ENCODE measurements around the gene MXD3. TPM values are rescaled to one million over a fixed set of nuclear protein-coding genes. Genes with fewer than 3 reads are reported as not detected.
A peak's percentile ranks its signal among the peaks of the same experiment; 100 is the strongest.

The MXD3 gene
- total and polyA plus RNA-seq, 4 donors, result 7.4 to 29.0 (median 12.9) TPM

GRCh38 chr5:177314376-177315342 is 3.0 kb upstream of the MXD3 start:
- no peak overlapping the region for H3K4me3 ChIP-seq
- DNase-seq (no peak), ATAC-seq (ENCODE audit: insufficient read depth, low FRiP score) (no peak)
- no peaks in the 10 kb centered on the region for H3K9me3 ChIP-seq (ENCODE audit: control insufficient read depth in 4 of 4, insufficient read depth in 3 of 4, low read length in 3 of 4)
- no peaks in the 10 kb centered on the region for H3K27me3 ChIP-seq (ENCODE audit: control insufficient read depth in 3 of 3, insufficient read depth in 3 of 3, low read length in 2 of 3)
- H3K27ac ChIP-seq (ENCODE audit: low read depth in 1 of 2, low read length in 1 of 2), result no peak overlapping the region
- H3K36me3 ChIP-seq (ENCODE audit: control insufficient read depth in 4 of 4, insufficient read depth in 4 of 4, low read length in 4 of 4), result peaks cover 0 to 4% (median 0%) of the 10 kb centered on the region in 4 donors
- peaks cover 0 to 22% (median 11%) of the 10 kb centered on the region in 5 donors for H3K4me1 ChIP-seq (ENCODE audit: control insufficient read depth in 5 of 5, insufficient read depth in 5 of 5, low read length in 5 of 5)
- no peak overlapping the region for H3K9ac ChIP-seq (ENCODE audit: insufficient read depth in 1 of 2, low read length in 2 of 2)
- no peak for TF ChIP-seq CTCF (IDR thresholded peaks at IDR 0.05; ENCODE audit: control extremely low read depth, extremely low read depth)
- WGBS, 2 donors, result 90 to 91% methylated on average over 18 of the region's 18 CpGs

GRCh38 chr5:177313561-177314259 is 2.0 kb upstream of the MXD3 start:
- H3K9ac ChIP-seq (ENCODE audit: insufficient read depth in 1 of 2, low read length in 2 of 2), result no peak overlapping the region
- H3K27me3 ChIP-seq (ENCODE audit: control insufficient read depth in 3 of 3, insufficient read depth in 3 of 3, low read length in 2 of 3), result no peaks in the 10 kb centered on the region
- H3K27ac ChIP-seq (ENCODE audit: low read depth in 1 of 2, low read length in 1 of 2), result no peak overlapping the region
- DNase-seq (no peak), ATAC-seq (ENCODE audit: insufficient read depth, low FRiP score) (no peak)
- no peak overlapping the region for H3K4me3 ChIP-seq
- peaks cover 0 to 32% (median 12%) of the 10 kb centered on the region in 5 donors for H3K4me1 ChIP-seq (ENCODE audit: control insufficient read depth in 5 of 5, insufficient read depth in 5 of 5, low read length in 5 of 5)
- WGBS, 2 donors, result 91 to 96% methylated on average over 15 of the region's 15 CpGs
- H3K36me3 ChIP-seq (ENCODE audit: control insufficient read depth in 4 of 4, insufficient read depth in 4 of 4, low read length in 4 of 4), result peaks cover 0 to 4% (median 0%) of the 10 kb centered on the region in 4 donors
- no peaks in the 10 kb centered on the region for H3K9me3 ChIP-seq (ENCODE audit: control insufficient read depth in 4 of 4, insufficient read depth in 3 of 4, low read length in 3 of 4)
- TF ChIP-seq CTCF (IDR thresholded peaks at IDR 0.05; ENCODE audit: control extremely low read depth, extremely low read depth), result no peak

- H3K4me3 ChIP-seq, result no peak overlapping the region
- ATAC-seq (ENCODE audit: insufficient read depth, low FRiP score) (no peak), DNase-seq (peak in 1 of 3 donors; percentile 42)
- H3K27me3 ChIP-seq (ENCODE audit: control insufficient read depth in 3 of 3, insufficient read depth in 3 of 3, low read length in 2 of 3), result no peaks in the 10 kb centered on the region
- no peak overlapping the region for H3K27ac ChIP-seq (ENCODE audit: low read depth in 1 of 2, low read length in 1 of 2)
- peaks cover 0 to 4% (median 0%) of the 10 kb centered on the region in 4 donors for H3K36me3 ChIP-seq (ENCODE audit: control insufficient read depth in 4 of 4, insufficient read depth in 4 of 4, low read length in 4 of 4)
- no peak overlapping the region for H3K9ac ChIP-seq (ENCODE audit: insufficient read depth in 1 of 2, low read length in 2 of 2)
- H3K9me3 ChIP-seq (ENCODE audit: control insufficient read depth in 4 of 4, insufficient read depth in 3 of 4, low read length in 3 of 4), result no peaks in the 10 kb centered on the region
- 2 to 12% methylated on average over 19 of the region's 19 CpGs for WGBS, 2 donors
- TF ChIP-seq CTCF (IDR thresholded peaks at IDR 0.05; ENCODE audit: control extremely low read depth, extremely low read depth), result no peak
- H3K4me1 ChIP-seq (ENCODE audit: control insufficient read depth in 5 of 5, insufficient read depth in 5 of 5, low read length in 5 of 5), result peaks cover 0 to 34% (median 12%) of the 10 kb centered on the region in 5 donors
Measured at GRCh38 chr5:177312649-177313181, 1.0 kb upstream of the MXD3 start.
